Fibroblast of the aortic adventitia (primary cell): Measurements from ENCODE around the gene TRIL. TPM values are rescaled to one million over a fixed set of nuclear protein-coding genes. Genes with fewer than 3 reads are reported as not detected.
A peak's percentile ranks its signal among the peaks of the same experiment; 100 is the strongest.

Experiments used
- DNase-seq: peaks from one replicate; pipeline ENCODE4 v3.0.0-alpha.2; 2010; ENCODE audit warnings: low read depth
- H3K4me3 ChIP-seq: 2 replicates; pipeline ENCODE4 v1.5.1; 2011; ENCODE audit warnings: low read depth, mild to moderate bottlenecking, control low read depth, low read length, moderate library complexity
- CTCF ChIP-seq: IDR thresholded peaks from 2 replicates; pipeline ENCODE4 v1.5.1; 2011; ENCODE audit warnings: mild to moderate bottlenecking, low read length, control low read depth, inconsistent platforms; ENCODE audit not compliant: insufficient read depth
- total RNA-seq: library from RNA; depleted of rRNA; stranded (reverse); fragments of >200 nt; gene quantifications from 2 replicates; pipeline ENCODE4 v1.2.3, GENCODE V29; 2012; ENCODE audit warnings: low replicate concordance

The TRIL gene
- total RNA-seq, 1 donor, result 0.81 TPM

GRCh38 chr7:28957751-28958234 lies 337 bp downstream of the TRIL start:
- DNase-seq, result no peak
- peak overlapping the region; percentile 54 for H3K4me3 ChIP-seq
- no peak for TF ChIP-seq CTCF

GRCh38 chr7:28957064-28957750 lies 923 bp downstream of the TRIL start:
- no peak overlapping the region for H3K4me3 ChIP-seq
- no peak for TF ChIP-seq CTCF
- no peak for DNase-seq

DNA sequence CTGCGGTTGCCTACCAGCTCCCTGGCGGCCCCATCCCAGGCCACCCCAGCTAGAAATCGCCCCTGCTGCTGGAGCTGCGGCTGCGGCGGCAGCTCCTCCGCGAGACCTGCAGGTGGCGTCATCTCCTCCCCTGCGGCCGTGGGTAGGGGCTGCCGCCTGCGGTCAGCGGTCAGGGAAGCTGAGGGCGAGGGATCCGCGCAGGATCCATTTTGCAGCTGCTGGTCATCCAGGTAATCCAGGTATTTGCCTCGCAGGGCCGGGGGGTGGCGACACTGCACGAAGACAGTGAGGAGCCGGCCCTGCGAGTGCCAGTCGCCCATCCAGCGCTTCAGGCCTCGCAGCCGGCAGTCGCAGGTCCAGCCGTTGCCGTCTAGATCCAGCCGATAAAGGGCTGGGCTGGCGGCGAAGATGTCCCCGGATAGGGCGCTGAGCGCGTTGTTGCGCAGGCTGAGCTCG lies 1.5 kb downstream of the TRIL start:
- TF ChIP-seq CTCF, result peak; percentile 66
- peak; percentile 18 for DNase-seq
- H3K4me3 ChIP-seq, result peak overlapping the region; percentile 45

- TF ChIP-seq CTCF, result peak; percentile 52
- H3K4me3 ChIP-seq, result peak overlapping the region; percentile 45
These were observed 2.2 kb downstream of the TRIL start for GRCh38 chr7:28955718-28956607.

DNA sequence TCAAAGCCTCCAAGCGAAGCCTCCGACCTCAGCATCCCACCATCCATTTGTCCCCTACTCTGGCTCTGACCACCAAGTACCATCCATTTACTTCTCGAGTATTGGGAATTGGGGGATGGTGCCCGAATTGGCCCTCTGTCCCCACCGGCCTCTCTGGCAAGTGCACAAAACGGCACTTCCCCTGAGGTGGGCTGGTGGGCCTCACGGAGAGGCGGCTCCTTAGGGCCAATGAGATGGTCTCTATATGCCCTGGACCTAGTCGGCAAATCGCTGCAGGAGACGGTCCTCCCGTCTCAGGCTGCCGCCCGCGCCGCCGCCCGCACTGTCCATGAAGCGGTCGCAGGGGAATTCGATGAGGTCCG lies 2.8 kb downstream of the TRIL start:
- no peak for DNase-seq
- no peak overlapping the region for H3K4me3 ChIP-seq
- TF ChIP-seq CTCF, result no peak

More at GRCh38 chr7:28955718-28956607, 2.2 kb downstream of the TRIL start:
- peak; percentile 22 for DNase-seq

DNA sequence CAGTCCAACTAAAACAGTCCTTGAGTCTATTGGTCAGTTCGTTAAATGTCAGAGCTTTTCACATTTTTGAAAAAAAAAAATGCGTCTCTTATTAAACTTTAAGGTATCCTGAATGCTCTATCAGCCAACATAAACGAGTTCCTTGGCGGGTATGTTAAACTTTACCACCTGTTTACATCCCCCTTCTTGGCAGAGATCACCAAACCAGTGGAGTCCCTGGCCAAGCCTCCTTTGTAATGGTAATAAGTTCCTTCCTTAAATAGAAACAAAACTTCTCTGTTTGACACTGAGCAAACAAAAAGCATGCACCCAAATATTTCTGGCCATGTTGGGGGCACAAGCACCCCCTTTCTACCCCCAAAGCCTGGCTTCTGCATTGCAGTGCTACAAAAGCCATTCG lies 3.2 kb downstream of the TRIL start:
- no peak for DNase-seq

More for the DNA sequence above, 3.2 kb downstream of the TRIL start:
- no peak overlapping the region for H3K4me3 ChIP-seq
- TF ChIP-seq CTCF, result no peak
